Calu3 (cell line): ENCODE results near the gene SAP130. TPM values are rescaled to one million over a fixed set of nuclear protein-coding genes. Genes with fewer than 3 reads are reported as not detected.

Experiments
- Bru-seq: library from RNA; stranded (reverse); fragments of 400-500 nt; gene quantifications from one replicate; lab custom pipeline; 2021; lab: Mats Ljungman, UMichigan
- BruChase-seq, 2 experiments: library from RNA; stranded (reverse); fragments of 400-500 nt; gene quantifications; one replicate each; lab custom pipeline; 2021; lab: Mats Ljungman, UMichigan
- BruUV-seq: library from RNA; stranded (reverse); fragments of 400-500 nt; replicated peaks from 2 replicates; lab custom pipeline; 2021; lab: Mats Ljungman, UMichigan
- CTCF ChIA-PET: fragments of 300-600 bp; sonication (Branson Sonifier 250); formaldehyde crosslinking; loops from one replicate; lab custom pipeline; 2022; ENCODE audit warnings: antibody characterized with exemption; lab: Charles Lee
- DNase-seq: peaks from one replicate; pipeline ENCODE4 v3.0.0; 2022
- H3K27ac Mint-ChIP-seq: one replicate; pipeline ENCODE4 v1.8.0; 2022; ENCODE audit warnings: mixed read lengths; ENCODE audit not compliant: unreplicated experiment
- H3K27me3 Mint-ChIP-seq: one replicate; pipeline ENCODE4 v1.8.0; 2022; ENCODE audit warnings: mixed read lengths; ENCODE audit not compliant: unreplicated experiment
- H3K36me3 Mint-ChIP-seq: one replicate; pipeline ENCODE4 v1.8.0; 2022; ENCODE audit warnings: mild to moderate bottlenecking, moderate library complexity, mixed read lengths; ENCODE audit not compliant: insufficient read depth, unreplicated experiment
- H3K4me1 Mint-ChIP-seq: one replicate; pipeline ENCODE4 v1.8.0; 2022; ENCODE audit warnings: mild to moderate bottlenecking, low read depth, mixed read lengths; ENCODE audit not compliant: unreplicated experiment
- H3K4me3 Mint-ChIP-seq: one replicate; pipeline ENCODE4 v1.8.0; 2022; ENCODE audit warnings: mild to moderate bottlenecking, low read depth, moderate library complexity, mixed read lengths; ENCODE audit not compliant: unreplicated experiment
- H3K9me3 Mint-ChIP-seq: one replicate; pipeline ENCODE4 v1.8.0; 2022; ENCODE audit warnings: low read depth, mixed read lengths; ENCODE audit not compliant: unreplicated experiment
- CTCF ChIP-seq: fragments of 200-600 bp; IDR thresholded peaks from one replicate; pipeline ENCODE4 v1.8.0; 2022; ENCODE audit warnings: antibody characterized with exemption; ENCODE audit not compliant: unreplicated experiment
- intact Hi-C: fragments of 100-400 bp; cut with micrococcal nuclease; formaldehyde crosslinking; loops from one replicate; pipeline ENCODE4 v1.10.0; 2022; ENCODE audit not compliant: unreplicated experiment
- long read RNA-seq: library from polyadenylated mRNA; stranded (forward); transcript quantifications from one replicate; pipeline ENCODE4 v2.0.0, GENCODE V29; 2022
- total RNA-seq: library from RNA; stranded (reverse); gene quantifications from 2 replicates; pipeline ENCODE4 v1.2.3, GENCODE V29; 2022

The SAP130 gene
- 25.1 and 29.7 TPM in 2 replicates for total RNA-seq
- percentile 76 among the genes with signal in this experiment for Bru-seq, nascent RNA
- BruChase-seq, experiment 1, labeled RNA remaining after a 6-hour chase, result percentile 66 among the genes with signal in this experiment
- BruChase-seq, experiment 2, labeled RNA remaining after a 2-hour chase, result percentile 70 among the genes with signal in this experiment
- long read RNA-seq, partial matches to known transcripts, result 4 of 4 reads
- long read RNA-seq, other reads (novel, unspliced or antisense), result 0 of 4 reads

- Mint-ChIP-seq H3K4me1 (peaks cover 10% of the 10 kb centered on the region), H3K27me3 (peaks cover 33% of the 10 kb centered on the region), H3K4me3 (peak within 1 kb of the TSS; percentile 84), H3K36me3 (peaks cover 33% of the 10 kb centered on the region), H3K9me3 (peaks cover 16% of the 10 kb centered on the region), H3K27ac (peak within 1 kb of the TSS; percentile 83)
- intact Hi-C loops, result loop anchor here (5.0 kb wide), 1 partner anchor 64 kb away; the partner anchor contains the start of gene UGGT1
- peak; percentile 98 for DNase-seq
- CTCF ChIA-PET, result no interaction called here
- BruUV-seq, result no TSS peak
- TF ChIP-seq CTCF, result no peak
These were observed at the start of gene SAP130 for GRCh38 chr2:128027801-128028667. TSS of gene SAP130 (minus strand) at chr2:128028059. CDS start at chr2:128026292, 1,767 bp downstream.

GRCh38 chr2:128076461-128077106, 48.7 kb upstream of the SAP130 start:
- intact Hi-C loops, result no loop called here
- no peaks in the 10 kb centered on the region for H3K9me3 Mint-ChIP-seq
- no peaks in the 10 kb centered on the region for H3K36me3 Mint-ChIP-seq
- no peak for TF ChIP-seq CTCF
- H3K4me3 Mint-ChIP-seq, result no peak overlapping the region
- no peak for DNase-seq
- no peaks in the 10 kb centered on the region for H3K4me1 Mint-ChIP-seq
- peaks cover 14% of the 10 kb centered on the region for H3K27me3 Mint-ChIP-seq
- H3K27ac Mint-ChIP-seq, result no peak overlapping the region
- CTCF ChIA-PET, result no interaction called here
- no TSS peak for BruUV-seq

- DNase-seq, result no peak
- CTCF ChIA-PET, result no interaction called here
- no peak overlapping the region for H3K4me3 Mint-ChIP-seq
- no peak for TF ChIP-seq CTCF
- no peaks in the 10 kb centered on the region for H3K9me3 Mint-ChIP-seq
- no peaks in the 10 kb centered on the region for H3K27me3 Mint-ChIP-seq
- no peaks in the 10 kb centered on the region for H3K4me1 Mint-ChIP-seq
- intact Hi-C loops, result no loop called here
- BruUV-seq, result no TSS peak
- H3K36me3 Mint-ChIP-seq, result no peaks in the 10 kb centered on the region
- H3K27ac Mint-ChIP-seq, result no peak overlapping the region
These were observed 45.4 kb upstream of the SAP130 start for GRCh38 chr2:128073278-128073677.

GRCh38 chr2:128069769-128070168, 41.9 kb upstream of the SAP130 start:
- intact Hi-C loops, result no loop called here
- CTCF ChIA-PET, result interaction anchor here (0.6 kb wide), 1 partner anchor 169 kb away, joined by 3 read pairs; no protein-coding TSS in a partner anchor
- no TSS peak for BruUV-seq
- Mint-ChIP-seq H3K27me3 (no peaks in the 10 kb centered on the region), H3K4me1 (no peaks in the 10 kb centered on the region), H3K36me3 (no peaks in the 10 kb centered on the region), H3K4me3 (no peak overlapping the region), H3K27ac (no peak overlapping the region), H3K9me3 (no peaks in the 10 kb centered on the region)
- no peak for DNase-seq
- TF ChIP-seq CTCF, result no peak
